Loucy (cell line): ENCODE results near the gene NDUFV1.
A peak's percentile ranks its signal among the peaks of the same experiment; 100 is the strongest.

Experiments
- H2AFZ ChIP-seq: fragments of 200-600 bp; sonication (generic); 2 replicates; pipeline ENCODE4 v1.6.0; 2016; ENCODE audit warnings: antibody characterized with exemption, mild to moderate bottlenecking, low read length, moderate library complexity
- H3F3A ChIP-seq: fragments of 200-600 bp; 2 replicates; pipeline ENCODE4 v1.6.0; 2016; ENCODE audit warnings: antibody characterized with exemption, low read depth, mild to moderate bottlenecking
- H3K27me3 ChIP-seq: fragments of 200-600 bp; sonication (generic); 2 replicates; pipeline ENCODE4 v1.6.1; 2014; ENCODE audit warnings: low read length, mild to moderate bottlenecking; ENCODE audit not compliant: insufficient read depth, poor library complexity, severe bottlenecking
- H3K36me3 ChIP-seq: fragments of 200-600 bp; sonication (generic); 2 replicates; pipeline ENCODE4 v1.6.1; 2016; ENCODE audit warnings: low read length; ENCODE audit not compliant: insufficient read depth
- H3K4me1 ChIP-seq: fragments of 200-600 bp; sonication (generic); 2 replicates; pipeline ENCODE4 v1.5.1; 2014; ENCODE audit warnings: low read length, mild to moderate bottlenecking; ENCODE audit not compliant: insufficient read depth, poor library complexity, severe bottlenecking
- H3K4me2 ChIP-seq: fragments of 200-600 bp; sonication (generic); 2 replicates; pipeline ENCODE4 v1.6.0; 2014; ENCODE audit warnings: antibody characterized with exemption, low read length, low read depth, mild to moderate bottlenecking; ENCODE audit not compliant: poor library complexity, severe bottlenecking
- H3K4me3 ChIP-seq: fragments of 200-600 bp; sonication (generic); 2 replicates; pipeline ENCODE4 v1.5.1; 2014; ENCODE audit warnings: low read length, mild to moderate bottlenecking, mixed read lengths; ENCODE audit not compliant: poor library complexity, severe bottlenecking
- H3K79me2 ChIP-seq: fragments of 200-600 bp; sonication (generic); 2 replicates; pipeline ENCODE4 v1.6.1; 2014; ENCODE audit warnings: low read length; ENCODE audit not compliant: insufficient read depth
- H3K9ac ChIP-seq: fragments of 200-600 bp; sonication (generic); 2 replicates; pipeline ENCODE4 v1.6.0; 2014; ENCODE audit warnings: mild to moderate bottlenecking, low read depth, low read length, moderate library complexity; ENCODE audit not compliant: poor library complexity, severe bottlenecking
- H3K9me2 ChIP-seq: fragments of 200-600 bp; sonication (generic); replicated peaks from 2 replicates; pipeline ENCODE4 v1.6.1; 2016; ENCODE audit warnings: low read depth, low read length, mixed read lengths
- H3K9me3 ChIP-seq: fragments of 200-600 bp; sonication (generic); 2 replicates; pipeline ENCODE4 v1.6.1; 2014; ENCODE audit warnings: mild to moderate bottlenecking, antibody characterized with exemption, low read length, low read depth; ENCODE audit not compliant: insufficient read depth
- H4K20me1 ChIP-seq: fragments of 200-600 bp; sonication (generic); 2 replicates; pipeline ENCODE4 v1.6.0; 2014; ENCODE audit warnings: antibody characterized with exemption, low read length, mild to moderate bottlenecking; ENCODE audit not compliant: insufficient read depth, poor library complexity, severe bottlenecking
- EZH2phosphoT487 ChIP-seq: fragments of 200-600 bp; IDR thresholded peaks from 2 replicates; pipeline ENCODE4 v1.6.1; 2018; ENCODE audit warnings: antibody characterized with exemption, mild to moderate bottlenecking, moderate library complexity, borderline replicate concordance
- TF ChIP-seq, protein P1 (sequence below): fragments of 200-600 bp; sonication (generic); conservative IDR thresholded peaks from 2 replicates; pipeline ENCODE4 v1.5.1; 2014; ENCODE audit warnings: mild to moderate bottlenecking, antibody characterized with exemption, low read length

NDUFV1 gene

DNA sequence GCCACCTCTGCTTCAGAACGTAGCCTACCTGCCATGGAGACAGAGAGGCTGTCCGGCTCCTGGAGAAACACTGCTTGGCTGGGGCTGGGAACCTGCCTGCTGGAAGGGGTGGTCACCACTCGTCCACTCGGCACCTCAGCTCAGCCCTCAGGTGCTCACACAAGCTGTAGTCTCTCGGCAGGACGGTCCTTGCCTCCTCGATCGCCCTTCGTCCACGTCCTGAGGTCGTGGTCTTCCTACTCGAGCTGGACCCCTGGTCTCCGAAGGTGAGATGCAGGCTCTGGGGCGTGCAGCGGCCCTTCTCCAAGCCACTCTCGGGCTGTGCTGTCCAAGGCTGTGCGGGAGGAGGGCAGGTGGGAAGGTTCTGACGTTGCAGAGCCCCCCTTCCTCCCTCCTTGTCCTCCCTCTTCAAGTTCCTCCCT, 32.7 kb downstream of the NDUFV1 start, which contains the start of gene TBX10:
Gene TBX10, minus strand, starts transcription at position 326 of the 422 bp plus-strand sequence. Its CDS starts 291 bp downstream, at position 35.
- Histone ChIP-seq H2AFZ (no peak within 1 kb of the TSS), H3F3A (0 out of 2 replicates have a peak, but pooled peaks cover 3% of the 10 kb centered on the region), H3K36me3 (no peaks in the 10 kb centered on the region), H3K9me2 (no peaks in the 10 kb centered on the region), H3K27me3 (no peaks in the 10 kb centered on the region), H3K9me3 (no peaks in the 10 kb centered on the region), H4K20me1 (no peaks in the 10 kb centered on the region), H3K4me2 (no peak within 1 kb of the TSS), H3K79me2 (no peaks in the 10 kb centered on the region), H3K9ac (no peak within 1 kb of the TSS), H3K4me3 (no peak within 1 kb of the TSS), H3K4me1 (peaks cover 1% of the 10 kb centered on the region)
- TF ChIP-seq, protein P1, sequence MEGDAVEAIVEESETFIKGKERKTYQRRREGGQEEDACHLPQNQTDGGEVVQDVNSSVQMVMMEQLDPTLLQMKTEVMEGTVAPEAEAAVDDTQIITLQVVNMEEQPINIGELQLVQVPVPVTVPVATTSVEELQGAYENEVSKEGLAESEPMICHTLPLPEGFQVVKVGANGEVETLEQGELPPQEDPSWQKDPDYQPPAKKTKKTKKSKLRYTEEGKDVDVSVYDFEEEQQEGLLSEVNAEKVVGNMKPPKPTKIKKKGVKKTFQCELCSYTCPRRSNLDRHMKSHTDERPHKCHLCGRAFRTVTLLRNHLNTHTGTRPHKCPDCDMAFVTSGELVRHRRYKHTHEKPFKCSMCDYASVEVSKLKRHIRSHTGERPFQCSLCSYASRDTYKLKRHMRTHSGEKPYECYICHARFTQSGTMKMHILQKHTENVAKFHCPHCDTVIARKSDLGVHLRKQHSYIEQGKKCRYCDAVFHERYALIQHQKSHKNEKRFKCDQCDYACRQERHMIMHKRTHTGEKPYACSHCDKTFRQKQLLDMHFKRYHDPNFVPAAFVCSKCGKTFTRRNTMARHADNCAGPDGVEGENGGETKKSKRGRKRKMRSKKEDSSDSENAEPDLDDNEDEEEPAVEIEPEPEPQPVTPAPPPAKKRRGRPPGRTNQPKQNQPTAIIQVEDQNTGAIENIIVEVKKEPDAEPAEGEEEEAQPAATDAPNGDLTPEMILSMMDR, result no peak
- no peak for TF ChIP-seq EZH2phosphoT487

DNA sequence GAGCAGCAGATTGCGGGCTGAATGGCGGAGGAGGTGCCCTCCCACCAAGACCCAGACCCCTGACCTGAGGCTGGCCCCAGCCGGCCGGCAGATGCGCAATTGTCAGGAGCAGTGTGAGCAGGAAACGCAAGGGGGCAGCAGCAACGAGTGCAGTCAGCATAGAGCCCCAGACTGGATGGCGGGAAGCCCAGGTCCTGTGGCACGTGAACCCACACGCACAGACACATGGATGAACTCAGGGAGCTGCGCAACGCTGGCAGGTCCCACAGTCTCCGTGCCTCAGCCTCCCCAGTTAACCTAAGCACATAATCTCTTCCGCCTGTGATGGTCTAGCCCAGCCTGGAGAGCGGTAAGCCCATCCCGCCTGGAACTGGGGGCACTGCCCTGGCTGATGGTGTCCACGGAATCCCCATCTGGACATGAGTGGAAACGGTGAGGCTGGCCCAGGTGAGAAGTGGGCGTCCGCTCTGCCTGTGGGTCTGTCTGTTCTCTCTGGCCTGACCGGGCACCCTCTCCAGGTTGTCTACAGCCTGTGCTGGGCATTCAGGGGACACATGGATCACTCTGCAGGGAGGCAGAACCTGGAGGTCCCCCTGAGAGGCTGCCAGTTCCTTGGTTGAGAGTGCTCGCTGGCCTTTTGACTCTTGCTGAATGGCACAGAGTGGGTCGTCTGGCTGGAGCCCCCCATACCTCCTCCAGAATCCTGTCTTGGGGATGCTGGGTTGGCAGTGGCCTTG, 33.5 kb downstream of the NDUFV1 start:
- no peak overlapping the region for H3K9ac ChIP-seq
- 0 out of 2 replicates have a peak, but pooled peaks cover 3% of the 10 kb centered on the region for H3F3A ChIP-seq
- H3K4me1 ChIP-seq, result peaks cover 9% of the 10 kb centered on the region
- TF ChIP-seq, protein P1, result peak; percentile 39; the same call in 1 of the 2 replicates
- TF ChIP-seq EZH2phosphoT487, result no peak
- H3K79me2 ChIP-seq, result no peaks in the 10 kb centered on the region
- no peaks in the 10 kb centered on the region for H3K27me3 ChIP-seq
- H3K9me3 ChIP-seq, result no peaks in the 10 kb centered on the region
- H3K9me2 ChIP-seq, result no peaks in the 10 kb centered on the region
- no peak overlapping the region for H3K4me3 ChIP-seq
- H4K20me1 ChIP-seq, result no peaks in the 10 kb centered on the region
- H2AFZ ChIP-seq, result no peak overlapping the region
- no peak overlapping the region for H3K4me2 ChIP-seq
- no peaks in the 10 kb centered on the region for H3K36me3 ChIP-seq

- Histone ChIP-seq H3K36me3 (no peaks in the 10 kb centered on the region), H3K9me2 (no peaks in the 10 kb centered on the region), H3K4me2 (no peak overlapping the region), H3K4me3 (no peak overlapping the region), H2AFZ (no peak overlapping the region), H3K9ac (no peak overlapping the region), H3K9me3 (no peaks in the 10 kb centered on the region), H3K79me2 (no peaks in the 10 kb centered on the region), H3K27me3 (no peaks in the 10 kb centered on the region), H4K20me1 (no peaks in the 10 kb centered on the region), H3K4me1 (peaks cover 15% of the 10 kb centered on the region), H3F3A (0 out of 2 replicates have a peak, but pooled peaks cover 3% of the 10 kb centered on the region)
- TF ChIP-seq EZH2phosphoT487, result no peak
- TF ChIP-seq, protein P1, result no peak
These were observed 34.1 kb downstream of the NDUFV1 start for GRCh38 chr11:67640758-67641337.
